Gastrocnemius medialis (tissue), 4 donors: ENCODE results near the gene XKR7.

ENCODE experiments used
- CTCF ChIP-seq, 5 experiments: fragments of 450-650 bp in 3 of 5; fragments of 200-600 bp in 2 of 5; sonication (generic) in 2 of 5; IDR thresholded peaks in 4 of 5; conservative IDR thresholded peaks in 1 of 5; 1 replicate in 4 of 5; 2 replicates in 1 of 5; pipeline ENCODE4 v1.5.1; 2016 to 2019; ENCODE audit warnings: antibody characterized with exemption in 5 of 5, mild to moderate bottlenecking in 3 of 5, moderate library complexity in 3 of 5
- POLR2A ChIP-seq, 2 donors: fragments of 450-650 bp; IDR thresholded peaks; one replicate each; pipeline ENCODE4 v1.6.1; 2017; ENCODE audit warnings: antibody characterized with exemption in 2 of 2, mild to moderate bottlenecking in 2 of 2, moderate library complexity in 2 of 2

GRCh38 chr20:32028647-32029372 lies 60.9 kb downstream of the XKR7 start:
- TF ChIP-seq CTCF (IDR thresholded peaks at IDR 0.05 in 4 of 5, conservative IDR thresholded peaks at IDR 0.05 in 1 of 5) = no peak
- TF ChIP-seq POLR2A (IDR thresholded peaks at IDR 0.05) = no peak
